CD4-positive, alpha-beta T cell treated with Interleukin-4 for 1 hour (primary cell): ENCODE data around the gene SIX5.
"Not testable (repeated sequence)": the region's sequence is repeated elsewhere in the genome, so short reads cannot be mapped to it uniquely, and the experiment has no call there.

Source experiments
- DNase-seq, 2 donors: peaks; one replicate each; pipeline ENCODE4 v3.0.0-alpha.2; 2020 to 2022

Gene SIX5

DNA sequence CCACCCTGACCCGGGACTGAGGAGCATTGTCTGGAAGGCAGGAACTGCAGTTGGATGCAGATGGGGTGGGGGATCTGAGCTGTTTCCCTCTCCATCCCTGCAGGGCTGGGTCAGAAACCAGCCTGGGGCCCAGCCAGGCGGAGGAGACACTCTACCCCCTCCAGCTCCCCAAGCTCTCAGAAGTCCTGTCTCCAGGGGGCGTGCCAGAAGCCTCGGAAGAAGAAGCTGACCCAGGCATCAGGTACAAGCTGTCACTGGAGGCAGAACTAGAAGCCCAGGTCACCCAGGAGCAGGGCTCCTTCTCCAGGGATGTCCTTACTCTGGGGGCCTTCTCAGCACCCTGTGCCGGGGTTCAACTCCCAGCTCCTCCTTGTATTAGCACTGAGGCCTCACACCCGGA, 15.5 kb downstream of the SIX5 start:
- no peak for DNase-seq

DNA sequence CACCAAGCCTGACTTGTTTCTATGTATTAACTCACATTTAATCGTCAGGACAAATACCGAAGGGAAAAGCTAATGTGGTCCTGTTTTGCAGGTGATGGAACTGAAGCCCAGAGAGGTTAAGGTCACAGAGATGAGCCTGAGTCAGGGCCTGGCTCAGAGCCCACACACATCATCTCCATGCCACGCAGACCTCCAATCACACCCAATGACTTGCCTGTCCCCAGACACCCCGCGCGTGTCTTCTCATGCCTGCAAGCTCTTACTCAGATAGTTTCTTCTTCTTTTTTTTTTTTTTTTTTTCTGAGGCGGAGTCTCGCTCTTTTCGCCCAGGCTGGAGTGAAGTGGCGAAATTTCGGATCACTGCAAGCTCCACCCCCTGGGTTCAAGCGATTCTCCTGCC, 16.4 kb downstream of the SIX5 start:
- no peak for DNase-seq

DNA sequence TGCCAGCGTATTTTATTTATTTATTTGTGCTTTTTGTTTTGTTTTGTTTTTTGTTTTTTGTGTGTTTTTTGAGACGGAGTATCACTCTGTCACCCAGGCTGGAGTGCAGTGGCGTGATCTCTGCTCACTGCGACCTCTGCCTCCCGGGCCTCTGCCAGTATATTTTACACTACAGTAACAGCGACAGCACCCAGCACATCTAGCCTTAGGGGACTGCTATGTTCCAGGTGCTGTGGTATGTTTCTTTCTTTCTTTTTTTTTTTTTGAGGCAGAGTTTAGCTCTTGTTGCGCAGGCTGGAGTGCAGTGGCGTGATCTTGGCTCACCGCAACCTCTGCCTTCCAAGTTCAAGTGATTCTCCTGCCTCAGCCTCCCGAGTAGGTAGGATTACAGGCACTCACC, 17.6 kb downstream of the SIX5 start:
- DNase-seq: not testable (repeated sequence)

DNA sequence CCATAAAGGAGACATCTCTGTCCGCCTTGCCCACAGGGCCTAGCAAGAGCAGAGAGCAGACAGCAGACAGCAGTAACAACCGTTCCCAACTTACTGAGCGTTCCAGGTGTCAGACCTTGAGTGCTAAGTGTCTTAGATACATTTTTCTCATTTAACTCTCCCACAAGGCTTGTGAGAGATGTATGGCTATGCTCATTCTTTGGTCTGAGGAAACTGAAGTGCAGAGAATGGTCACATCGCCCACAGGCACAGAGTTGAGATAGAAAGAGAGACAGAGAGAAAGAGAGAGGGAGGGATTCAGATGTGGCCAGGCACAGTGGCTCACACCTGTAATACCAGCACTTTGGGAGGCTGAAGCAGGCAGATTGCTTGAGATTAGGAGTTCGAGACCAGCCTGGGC, 21.5 kb downstream of the SIX5 start:
- no peak for DNase-seq

DNA sequence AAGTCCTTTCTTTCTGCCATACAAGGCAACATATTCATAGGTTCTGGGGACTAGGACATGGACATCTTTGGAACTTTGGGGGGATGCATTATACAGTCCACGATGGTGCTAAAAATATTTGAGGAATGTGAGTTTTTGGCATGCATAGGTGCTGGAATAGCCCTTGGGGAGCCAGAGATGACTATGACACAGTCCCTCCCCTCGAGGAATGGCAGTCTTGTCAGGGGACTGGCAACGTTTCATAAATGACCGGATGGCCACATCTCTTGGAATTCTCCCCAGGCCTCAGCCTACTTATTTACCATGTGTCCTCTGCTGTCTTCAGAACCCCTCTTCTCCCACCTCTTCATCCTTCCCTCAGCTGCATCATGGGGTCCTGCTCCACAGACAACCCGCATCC, 22.2 kb downstream of the SIX5 start:
- no peak for DNase-seq

DNA sequence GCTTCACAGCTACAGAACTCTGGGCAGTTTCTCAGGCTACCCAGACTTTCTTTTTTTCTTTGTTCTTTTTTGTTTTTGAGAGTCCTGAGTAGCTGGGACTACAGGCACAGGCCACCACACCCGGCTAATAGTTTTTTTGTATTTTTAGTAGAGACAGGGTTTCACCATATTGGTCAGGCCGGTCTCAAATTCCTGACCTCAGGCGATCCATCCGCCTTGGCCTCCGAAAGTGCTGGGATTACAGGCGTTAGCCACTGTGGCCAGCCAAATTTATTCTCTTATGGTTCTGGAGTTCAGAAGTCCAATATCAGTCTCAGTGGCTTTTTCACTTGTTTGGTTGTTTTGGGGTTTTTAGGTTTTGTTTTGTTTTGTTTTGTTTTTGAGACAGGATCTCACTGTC, 23.4 kb downstream of the SIX5 start:
- DNase-seq: no peak

DNA sequence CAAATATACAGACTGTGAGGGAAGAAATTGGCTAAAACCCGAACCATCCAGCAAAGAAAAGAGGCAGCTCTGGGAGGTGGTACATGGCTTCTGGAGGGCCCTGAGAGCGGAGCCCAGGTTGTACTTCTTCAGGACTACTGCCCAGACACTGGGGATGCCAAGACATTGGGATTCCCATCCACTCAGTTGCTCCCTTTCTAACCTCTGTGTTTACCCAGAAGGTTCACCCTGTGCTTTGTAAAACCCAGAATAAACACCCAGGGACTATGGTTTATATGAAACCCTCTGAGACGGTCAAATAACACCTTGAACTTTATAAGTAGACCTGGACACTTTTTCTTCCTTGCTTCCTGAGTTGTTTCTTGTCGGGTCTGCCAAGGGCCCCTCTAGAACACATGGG, 26.1 kb downstream of the SIX5 start:
- DNase-seq: no peak

DNA sequence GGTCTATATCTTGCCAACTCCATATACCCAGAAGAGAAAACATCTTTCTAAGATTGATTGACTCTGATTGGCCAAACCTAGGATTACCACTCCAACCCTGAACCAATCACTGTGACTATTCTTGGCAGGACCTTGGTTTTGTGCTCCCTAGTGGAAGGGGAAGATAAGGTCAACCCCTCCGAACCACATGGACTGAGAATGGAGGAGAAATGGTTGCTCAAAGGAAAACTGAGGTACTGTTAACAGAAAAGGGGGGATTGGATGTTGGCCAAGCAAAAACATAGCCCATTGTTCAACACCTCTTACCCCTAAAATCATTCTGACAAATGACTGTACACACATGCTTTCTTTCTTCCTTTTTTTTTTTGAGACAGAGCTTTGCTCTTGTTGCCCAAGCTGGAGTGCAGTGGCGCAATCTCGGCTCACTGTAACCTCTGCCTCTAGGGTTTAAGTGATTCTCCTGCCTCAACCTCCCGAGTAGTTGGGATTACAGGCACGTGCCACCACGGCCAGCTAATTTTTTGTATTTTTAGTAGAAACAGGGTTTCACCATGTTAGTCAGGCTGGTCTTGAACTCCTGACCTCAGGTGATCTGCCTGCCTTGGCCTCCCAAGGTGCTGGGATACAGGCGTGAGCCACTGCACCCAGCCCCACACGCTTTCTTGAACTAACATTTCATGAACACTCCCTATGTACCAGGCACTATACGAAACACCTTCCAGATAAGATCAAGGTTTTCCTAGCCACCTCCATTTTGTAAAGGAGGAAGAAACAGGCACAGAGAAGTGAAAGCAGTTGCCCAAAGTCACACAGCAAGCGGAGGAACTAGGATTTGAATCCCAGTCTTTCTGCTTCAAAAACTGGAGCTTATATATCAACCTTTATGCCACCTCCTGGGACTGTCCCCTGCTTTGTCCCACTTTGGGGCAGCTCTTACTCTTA, 29.3 kb downstream of the SIX5 start:
- DNase-seq: no peak

DNA sequence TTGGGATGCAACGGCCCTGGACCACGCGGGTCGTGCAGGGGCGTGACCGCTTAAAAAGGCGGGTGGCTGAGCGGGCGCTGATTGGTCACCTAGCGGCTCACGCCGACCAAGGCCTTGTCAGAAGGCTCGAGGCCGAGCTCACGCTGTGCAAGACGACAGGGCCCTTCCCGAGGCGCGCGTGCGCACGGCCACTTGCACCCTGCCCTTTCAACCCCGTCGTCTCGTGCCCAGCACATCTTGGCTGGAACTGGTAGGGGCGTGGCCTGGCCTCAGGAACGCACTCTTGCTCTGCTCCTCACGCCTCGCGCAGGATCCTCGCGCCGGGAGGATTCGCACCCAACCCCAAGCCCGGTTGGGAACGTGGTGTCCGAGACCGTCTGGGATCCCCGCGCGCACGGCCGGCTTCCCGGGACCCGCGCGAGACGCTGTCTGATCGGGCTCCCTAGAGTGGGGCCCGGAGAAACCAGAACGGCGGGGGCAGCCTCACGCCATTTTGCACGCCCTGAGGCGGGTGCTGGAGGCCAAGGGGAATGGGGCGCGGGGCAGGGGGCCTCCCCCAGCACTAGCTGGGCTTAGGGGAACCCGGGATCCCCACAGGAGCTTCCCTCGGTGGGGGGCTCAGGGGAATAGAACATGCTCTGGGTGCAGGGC, 35.8 kb downstream of the SIX5 start, which contains the start of gene MEIOSIN:
TSS of gene MEIOSIN (plus strand) at position 280 of the 651 bp plus-strand sequence. CDS start 1,938 bp downstream, outside the sequence.
- no peak for DNase-seq

DNA sequence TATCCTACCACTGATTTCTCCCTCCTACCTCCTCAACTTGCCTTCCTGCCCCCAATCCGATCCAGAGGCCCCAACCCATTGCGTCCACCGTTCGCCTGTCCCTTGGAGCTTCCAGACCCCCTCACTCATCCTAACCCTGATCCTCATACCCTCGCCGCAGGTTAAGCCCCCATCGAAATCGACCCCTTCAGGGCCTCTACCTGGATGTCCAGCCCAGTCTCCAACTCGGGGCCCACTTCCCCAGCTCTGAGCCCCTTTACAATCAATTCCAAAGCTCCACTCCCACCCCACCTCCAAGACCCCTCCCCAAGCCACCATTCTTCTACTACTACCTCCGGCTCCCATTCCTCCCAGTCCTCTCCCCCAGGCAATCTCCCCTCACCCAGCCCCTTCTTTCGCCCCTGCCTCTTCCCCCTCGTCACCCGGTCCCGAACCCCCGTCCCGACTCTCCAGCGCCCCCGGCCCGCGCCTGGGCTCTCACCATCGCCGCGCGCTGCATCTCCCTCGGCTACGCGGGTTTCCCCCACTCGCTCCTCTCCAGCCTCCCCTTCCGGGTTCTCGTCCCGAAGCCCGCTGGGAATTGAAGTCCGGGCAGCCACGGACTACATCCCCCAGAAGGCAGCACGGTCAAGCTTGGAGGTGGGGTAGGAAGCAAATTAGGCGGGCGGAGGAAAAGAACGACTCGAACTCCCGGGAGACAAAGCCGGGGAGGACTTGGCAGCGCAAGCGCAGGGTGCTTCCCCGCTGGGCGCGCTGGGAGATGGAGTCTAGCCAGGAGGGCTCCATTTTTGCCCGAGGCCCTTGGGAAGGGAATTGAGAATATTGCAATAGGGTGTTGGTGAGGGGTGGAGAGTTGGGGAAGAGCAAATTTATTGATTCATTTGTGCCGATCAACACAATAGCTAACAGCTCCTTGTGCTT, 38.4 kb downstream of the SIX5 start, which contains the start of gene FBXO46:
TSS of gene FBXO46 (minus strand) at position 529 of the 921 bp plus-strand sequence. CDS start 17,401 bp downstream, outside the sequence.
- DNase-seq: peak; percentile 96

DNA sequence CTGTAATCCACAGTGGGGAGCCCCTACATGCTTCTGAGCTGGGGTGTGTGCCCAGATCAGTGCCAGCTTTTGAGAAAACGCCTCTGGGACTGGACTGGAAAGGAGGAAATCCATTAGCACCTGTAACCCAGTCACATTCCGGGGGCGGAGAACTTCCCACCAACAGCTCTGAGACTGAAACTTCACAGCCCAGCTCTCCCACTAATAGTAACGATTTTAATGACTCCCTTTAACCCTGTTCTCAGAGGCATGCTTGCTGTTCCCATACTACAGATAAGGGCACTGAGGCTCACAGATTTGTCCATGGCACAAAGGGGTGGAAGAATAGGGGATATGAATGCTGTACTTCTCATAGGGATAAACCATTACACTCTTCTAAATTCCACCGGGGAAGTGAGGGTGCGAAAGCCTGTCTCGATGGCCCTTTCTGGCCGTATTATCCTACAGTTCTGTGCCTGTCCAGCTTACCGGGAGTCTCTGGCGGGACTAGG, 39.2 kb downstream of the SIX5 start:
- DNase-seq: no peak

DNA sequence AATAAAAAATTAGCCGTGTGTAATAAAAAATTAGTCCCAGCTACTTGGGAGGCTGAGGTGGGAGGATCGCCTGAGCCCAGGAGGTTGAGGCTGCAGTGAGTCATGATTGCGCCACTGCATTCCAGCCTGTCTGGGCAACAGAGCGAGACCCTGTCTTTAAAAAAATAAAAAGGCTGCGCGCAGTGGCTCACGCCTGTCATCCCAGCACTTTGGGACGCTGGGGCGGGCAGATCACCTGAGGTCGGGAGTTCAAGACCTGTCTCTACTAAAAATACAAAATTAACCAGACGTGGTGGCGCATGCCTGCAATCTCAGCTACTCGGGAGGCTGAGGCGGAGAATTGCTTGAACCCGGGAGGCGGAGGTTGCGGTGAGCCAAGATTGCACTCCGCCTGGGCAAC, 40.4 kb downstream of the SIX5 start:
- DNase-seq: not testable (repeated sequence)

DNA sequence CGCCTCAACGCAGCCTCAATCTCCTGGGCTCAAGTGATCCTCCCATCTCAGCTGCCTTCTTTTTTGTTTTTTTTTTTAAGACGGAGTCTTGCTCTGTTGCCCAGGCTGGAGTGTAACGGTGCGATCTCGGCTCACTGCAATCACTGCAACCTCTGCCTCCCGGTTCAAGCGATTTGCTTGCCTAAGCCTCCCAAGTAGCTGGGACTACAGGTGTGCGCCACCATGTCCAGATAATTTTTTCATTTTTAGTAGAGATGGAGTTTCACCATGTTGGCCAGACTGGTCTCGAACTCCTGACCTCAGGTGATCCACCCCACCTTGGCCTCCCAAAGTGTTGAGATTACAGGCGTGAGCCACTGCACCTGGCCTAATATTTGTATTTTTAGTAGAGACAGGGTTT, 49.0 kb downstream of the SIX5 start:
- DNase-seq: not testable (repeated sequence)

DNA sequence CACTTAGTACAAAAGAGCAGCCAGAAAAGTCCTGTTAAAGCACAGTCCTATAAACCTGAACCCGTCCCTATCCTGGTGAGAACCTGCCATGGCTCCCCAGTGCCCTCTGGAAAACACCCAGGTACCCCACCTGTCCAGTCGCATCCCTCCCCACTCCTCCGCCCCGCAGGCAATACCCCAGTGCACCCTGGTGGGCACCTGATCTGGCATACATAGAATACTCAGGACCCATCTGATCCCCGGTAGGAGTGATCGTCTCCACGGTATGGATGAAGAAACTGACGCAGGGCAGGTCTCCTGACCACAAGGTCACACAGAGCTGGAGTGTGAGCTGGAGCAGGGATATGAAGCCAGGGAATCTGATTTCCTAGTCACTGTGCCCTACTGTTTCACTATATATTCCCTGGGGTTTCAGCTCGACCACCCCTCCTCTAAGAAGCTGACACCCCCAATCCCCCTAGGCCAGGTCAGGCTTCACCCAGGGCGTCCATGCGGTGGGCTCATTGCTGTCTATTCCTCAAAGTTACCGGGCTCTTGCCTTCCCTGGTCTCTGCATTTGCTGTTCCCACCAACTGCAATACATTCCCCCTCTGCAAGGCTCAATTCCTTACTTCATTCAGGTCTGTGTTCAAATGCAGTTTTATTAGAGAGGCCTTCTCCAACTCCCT, 50.9 kb downstream of the SIX5 start:
- DNase-seq: no peak

DNA sequence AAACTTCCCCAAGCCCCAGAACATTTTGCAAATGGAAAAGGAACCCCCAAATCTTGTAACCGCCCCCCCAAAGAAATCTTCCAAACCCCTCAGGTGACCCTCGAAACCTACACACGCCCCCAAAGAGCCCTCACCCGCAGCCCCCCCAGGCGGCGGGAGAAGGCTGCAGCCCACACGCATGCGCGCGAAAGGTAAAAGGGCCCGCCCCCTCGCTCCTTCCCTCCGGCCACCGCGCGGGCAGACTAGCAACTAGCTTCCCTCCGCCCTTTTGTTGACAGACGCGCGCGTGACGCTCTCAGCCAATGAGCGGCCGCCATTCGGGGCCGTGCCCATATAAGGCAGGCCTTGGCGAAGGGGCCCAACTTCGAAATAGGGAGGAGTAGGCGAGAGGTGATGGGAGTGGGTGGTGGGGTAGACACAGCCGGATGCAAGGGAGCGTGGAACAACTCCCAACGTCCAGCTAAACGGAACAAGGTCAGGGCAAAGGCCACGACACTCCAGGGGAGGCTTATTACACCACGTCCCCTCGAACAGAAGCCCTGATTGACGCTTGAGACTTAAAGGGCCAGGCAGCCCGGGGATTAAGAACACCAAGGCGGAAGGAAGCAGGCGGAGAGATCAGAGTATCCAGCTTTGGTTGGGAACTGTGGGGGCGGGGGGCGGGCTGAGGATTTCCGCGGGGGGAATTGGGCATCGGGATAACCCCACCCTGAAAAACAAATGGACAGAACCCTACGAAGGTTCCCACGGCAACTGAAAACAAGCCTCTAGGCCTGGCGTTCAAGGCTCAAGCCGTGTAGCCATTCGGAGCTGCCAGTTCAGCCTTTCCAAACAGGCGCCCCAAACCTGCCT, 51.7 kb downstream of the SIX5 start:
- DNase-seq: peak; percentile 99

DNA sequence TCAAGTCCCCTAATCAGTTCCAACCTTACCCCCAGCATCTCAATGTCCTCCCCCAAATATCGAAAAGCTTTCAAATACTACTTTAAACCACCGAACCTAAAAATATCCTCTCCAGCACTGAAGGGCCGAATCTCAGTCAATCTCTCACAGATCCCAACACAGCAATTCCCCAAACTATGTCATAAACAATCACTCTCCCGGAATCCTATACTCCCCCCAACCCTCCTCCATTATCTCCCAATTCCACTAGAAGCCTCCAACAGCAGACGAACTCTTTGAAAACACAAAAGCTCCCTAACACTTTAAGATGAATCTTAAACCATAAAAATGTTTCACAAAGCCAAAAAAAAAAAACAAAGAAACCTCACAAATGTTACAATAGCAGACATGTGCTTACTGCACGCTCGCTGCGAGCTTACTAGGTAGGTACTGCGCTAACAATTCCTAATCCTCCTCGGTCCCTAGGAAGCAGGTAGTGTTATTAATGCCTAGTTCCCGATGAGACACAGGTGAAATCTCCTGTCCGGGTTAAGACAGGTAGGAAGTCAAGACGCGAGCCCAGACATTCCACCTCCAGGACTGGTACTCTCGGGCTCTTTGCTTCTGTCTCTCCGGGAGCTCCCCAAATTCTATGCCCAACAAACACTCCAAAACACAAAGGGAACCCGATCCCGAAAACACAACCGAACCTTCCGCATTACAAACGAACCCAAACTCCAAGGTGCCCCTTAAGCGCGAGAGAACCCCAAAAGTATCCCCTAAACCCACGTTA, 52.5 kb downstream of the SIX5 start:
- DNase-seq: no peak

DNA sequence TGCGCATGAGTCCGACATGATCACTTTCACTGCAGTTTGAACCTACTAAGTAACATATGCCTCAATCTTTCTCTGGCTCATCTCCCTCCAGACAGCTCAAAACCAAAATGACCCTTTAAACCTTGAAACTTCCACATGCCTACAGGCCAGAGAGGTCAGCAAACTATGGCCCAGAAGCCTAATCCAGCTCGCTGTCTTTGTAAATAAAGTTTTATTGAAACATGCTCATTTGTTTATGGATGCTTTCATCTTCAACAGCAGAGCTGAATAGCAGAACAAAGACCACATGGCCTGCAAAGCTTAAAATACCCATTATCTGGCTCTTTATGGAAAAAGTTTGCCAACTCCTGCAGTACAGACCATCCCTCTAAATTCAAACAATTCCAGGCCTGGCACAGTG, 53.9 kb downstream of the SIX5 start:
- no peak for DNase-seq
